GM23248 (cell line): Measurements from ENCODE around the gene HIPK2. TPM values are rescaled to one million over a fixed set of nuclear protein-coding genes. Genes with fewer than 3 reads are reported as not detected.
A peak's percentile ranks its signal among the peaks of the same experiment; 100 is the strongest.

Experiments used
- DNase-seq: peaks from one replicate; pipeline ENCODE4 v3.0.0-alpha.2; 2015
- H2AFZ ChIP-seq: fragments of 200-600 bp; sonication (generic); 2 replicates; pipeline ENCODE4 v1.6.1; 2016; ENCODE audit warnings: antibody characterized with exemption
- H3F3A ChIP-seq: fragments of 200-600 bp; sonication (generic); 2 replicates; pipeline ENCODE4 v1.6.1; 2016; ENCODE audit warnings: mild to moderate bottlenecking, antibody characterized with exemption, mixed run types; ENCODE audit not compliant: insufficient read depth
- H3K27ac ChIP-seq: fragments of 200-600 bp; sonication (generic); 2 replicates; pipeline ENCODE4 v1.5.1; 2016; ENCODE audit warnings: mild to moderate bottlenecking
- H3K27me3 ChIP-seq: fragments of 200-600 bp; sonication (generic); replicated peaks from 2 replicates; pipeline ENCODE4 v1.6.1; 2016; ENCODE audit warnings: mild to moderate bottlenecking; ENCODE audit not compliant: insufficient read depth
- H3K36me3 ChIP-seq: fragments of 200-600 bp; sonication (generic); 2 replicates; pipeline ENCODE4 v1.6.1; 2016; ENCODE audit warnings: low read depth, mild to moderate bottlenecking
- H3K4me1 ChIP-seq: fragments of 200-600 bp; sonication (generic); 2 replicates; pipeline ENCODE4 v1.6.1; 2016; ENCODE audit warnings: mild to moderate bottlenecking; ENCODE audit not compliant: insufficient read depth
- H3K4me2 ChIP-seq: fragments of 200-600 bp; sonication (generic); one replicate; pipeline ENCODE4 v1.6.1; 2016; ENCODE audit warnings: mild to moderate bottlenecking; ENCODE audit not compliant: unreplicated experiment
- H3K4me3 ChIP-seq: fragments of 200-600 bp; sonication (generic); 2 replicates; pipeline ENCODE4 v1.5.1; 2016; ENCODE audit warnings: mild to moderate bottlenecking
- H3K79me2 ChIP-seq: fragments of 200-600 bp; sonication (generic); 2 replicates; pipeline ENCODE4 v1.6.1; 2016; ENCODE audit warnings: mild to moderate bottlenecking; ENCODE audit not compliant: insufficient read depth
- H3K9ac ChIP-seq: fragments of 200-600 bp; sonication (generic); 2 replicates; pipeline ENCODE4 v1.6.1; 2016; ENCODE audit warnings: mild to moderate bottlenecking
- H3K9me2 ChIP-seq: fragments of 200-600 bp; sonication (generic); 2 replicates; pipeline ENCODE4 v1.6.1; 2016; ENCODE audit warnings: mixed run types, mild to moderate bottlenecking, moderate library complexity; ENCODE audit not compliant: insufficient read depth
- H3K9me3 ChIP-seq: fragments of 200-600 bp; sonication (generic); one replicate; pipeline ENCODE4 v1.6.1; 2017; ENCODE audit warnings: low read depth
- H4K20me1 ChIP-seq: fragments of 200-600 bp; sonication (generic); 2 replicates; pipeline ENCODE4 v1.6.0; 2016; ENCODE audit not compliant: insufficient read depth
- EZH2 ChIP-seq: fragments of 200-600 bp; sonication (generic); IDR thresholded peaks from 2 replicates; pipeline ENCODE4 v1.6.1; 2018; ENCODE audit warnings: antibody characterized with exemption, mild to moderate bottlenecking; ENCODE audit not compliant: insufficient read depth, poor library complexity, severe bottlenecking
- EZH2phosphoT487 ChIP-seq: fragments of 200-600 bp; sonication (generic); IDR thresholded peaks from 2 replicates; pipeline ENCODE4 v1.6.1; 2018; ENCODE audit warnings: antibody characterized with exemption, moderate library complexity, mild to moderate bottlenecking, low read depth; ENCODE audit not compliant: insufficient read depth
- WGBS, 2 experiments: methylation state at CpG; one replicate each; pipeline ENCODE4 v1.1.6; 2015 to 2017; ENCODE audit warnings: low lambda C conversion rate in 2 of 2, low coverage in 1 of 2; ENCODE audit errors: missing lambda C conversion rate in 2 of 2; 5-methylcytosine and 5-hydroxymethylcytosine counted together
- in situ Hi-C: fragments of 300-500 bp; cut with MboI; formaldehyde crosslinking; loops from 2 replicates; pipeline ENCODE4 v1.15.0; 2020
- polyA plus RNA-seq: library from polyadenylated mRNA; unstranded; fragments of >200 nt; fragmentation: Nextera tagmentation; extraction: Ambion mirVana; gene quantifications from 2 replicates; pipeline ENCODE4 v1.2.1, GENCODE V29; 2016
- total RNA-seq: library from RNA; depleted of rRNA; stranded (reverse); fragments of >200 nt; shearing (Covaris generic); gene quantifications from 2 replicates; pipeline ENCODE4 v1.2.3, GENCODE V29; 2014

HIPK2 gene
- total and polyA plus RNA-seq, 2 experiments from 2014 or later, result 4.7 to 7.9 TPM

GRCh38 chr7:139710036-139710435, 67.8 kb downstream of the HIPK2 start:
- no peaks in the 10 kb centered on the region for H3K36me3 ChIP-seq
- in situ Hi-C loops, result no loop called here
- H3K27ac ChIP-seq, result no peak overlapping the region
- H3K4me2 ChIP-seq, result peak overlapping the region; percentile 19
- no peaks in the 10 kb centered on the region for H3K9me2 ChIP-seq
- no peak overlapping the region for H3K4me3 ChIP-seq
- 95 to 98% methylated on average over 3 of the region's 3 CpGs for WGBS, 2 experiments
- no peaks in the 10 kb centered on the region for H3K27me3 ChIP-seq
- TF ChIP-seq EZH2 (no peak), EZH2phosphoT487 (no peak)
- DNase-seq, result no peak
- H3F3A ChIP-seq, result peaks cover 13% of the 10 kb centered on the region; the same call in 1 of the 2 replicates
- H3K79me2 ChIP-seq, result peaks cover 62% of the 10 kb centered on the region
- H3K9me3 ChIP-seq, result no peaks in the 10 kb centered on the region
- H3K9ac ChIP-seq, result no peak overlapping the region
- H4K20me1 ChIP-seq, result no peaks in the 10 kb centered on the region
- peaks cover 12% of the 10 kb centered on the region for H3K4me1 ChIP-seq
- no peak overlapping the region for H2AFZ ChIP-seq

- no peak for TF ChIP-seq EZH2
- TF ChIP-seq EZH2phosphoT487, result peak; percentile 81
- H3K27me3 ChIP-seq, result no peaks in the 10 kb centered on the region
- H3K4me2 ChIP-seq, result peak overlapping the region; percentile 19
- no peak overlapping the region for H2AFZ ChIP-seq
- no peak overlapping the region for H3K27ac ChIP-seq
- H3K4me3 ChIP-seq, result no peak overlapping the region
- H3K9me3 ChIP-seq, result no peaks in the 10 kb centered on the region
- no peaks in the 10 kb centered on the region; the same call in 1 of the 2 replicates for H4K20me1 ChIP-seq
- H3K4me1 ChIP-seq, result peaks cover 12% of the 10 kb centered on the region
- no peak overlapping the region for H3K9ac ChIP-seq
- H3K36me3 ChIP-seq, result no peaks in the 10 kb centered on the region
- H3K9me2 ChIP-seq, result no peaks in the 10 kb centered on the region
- H3K79me2 ChIP-seq, result peaks cover 68% of the 10 kb centered on the region
- peaks cover 13% of the 10 kb centered on the region; the same call in 1 of the 2 replicates for H3F3A ChIP-seq
- 0 to 3% methylated on average over 2 of the region's 2 CpGs for WGBS, 2 experiments
- peak; percentile 95 for DNase-seq
- in situ Hi-C loops, result no loop called here
Measured at GRCh38 chr7:139709485-139709884, 68.3 kb downstream of the HIPK2 start.

GRCh38 chr7:139708541-139708940, 69.3 kb downstream of the HIPK2 start:
- Histone ChIP-seq H2AFZ (no peak overlapping the region), H3K9ac (no peak overlapping the region), H3K4me3 (no peak overlapping the region), H3K36me3 (no peaks in the 10 kb centered on the region), H3K27ac (no peak overlapping the region), H4K20me1 (no peaks in the 10 kb centered on the region; the same call in 1 of the 2 replicates), H3K27me3 (no peaks in the 10 kb centered on the region), H3K9me2 (no peaks in the 10 kb centered on the region), H3K4me1 (peaks cover 12% of the 10 kb centered on the region), H3K9me3 (no peaks in the 10 kb centered on the region), H3K79me2 (peaks cover 75% of the 10 kb centered on the region), H3K4me2 (no peak overlapping the region), H3F3A (peaks cover 13% of the 10 kb centered on the region; the same call in 1 of the 2 replicates)
- no peak for DNase-seq
- 96 to 98% methylated on average over 6 of the region's 6 CpGs for WGBS, 2 experiments
- in situ Hi-C loops, result no loop called here
- no peak for TF ChIP-seq EZH2phosphoT487
- no peak for TF ChIP-seq EZH2

GRCh38 chr7:139706837-139707236, 71.0 kb downstream of the HIPK2 start:
- Histone ChIP-seq H3K9me3 (no peaks in the 10 kb centered on the region), H3F3A (peaks cover 13% of the 10 kb centered on the region; the same call in 1 of the 2 replicates), H3K27me3 (no peaks in the 10 kb centered on the region), H3K36me3 (no peaks in the 10 kb centered on the region), H3K9ac (no peak overlapping the region), H3K27ac (no peak overlapping the region), H3K9me2 (no peaks in the 10 kb centered on the region), H3K4me2 (no peak overlapping the region), H3K4me3 (no peak overlapping the region), H3K4me1 (peaks cover 12% of the 10 kb centered on the region), H3K79me2 (peaks cover 70% of the 10 kb centered on the region), H2AFZ (no peak overlapping the region), H4K20me1 (no peaks in the 10 kb centered on the region; the same call in 1 of the 2 replicates)
- in situ Hi-C loops, result no loop called here
- TF ChIP-seq EZH2 (no peak), EZH2phosphoT487 (no peak)
- WGBS, 2 experiments, result 94 to 98% methylated on average over 9 of the region's 9 CpGs
- DNase-seq, result no peak
